Neural crest cell (in vitro differentiated cells): ENCODE data around the gene LPCAT2. TPM values are rescaled to one million over a fixed set of nuclear protein-coding genes. Genes with fewer than 3 reads are reported as not detected.

Source experiments
- DNase-seq: peaks from one replicate; pipeline ENCODE4 v3.0.0; 2021; ENCODE audit warnings: low read depth, mixed read lengths, low spot score
- H3K27ac Mint-ChIP-seq: one replicate; pipeline ENCODE4 v1.8.0; 2021; ENCODE audit warnings: mild to moderate bottlenecking, mixed read lengths; ENCODE audit not compliant: unreplicated experiment
- H3K27me3 Mint-ChIP-seq: 2 replicates; pipeline ENCODE4 v1.8.0; 2021; ENCODE audit warnings: low read depth, mild to moderate bottlenecking, mixed read lengths
- H3K36me3 Mint-ChIP-seq: 2 replicates; pipeline ENCODE4 v1.8.0; 2021; ENCODE audit warnings: low read depth, mild to moderate bottlenecking, mixed read lengths
- H3K4me1 Mint-ChIP-seq: 2 replicates; pipeline ENCODE4 v1.8.0; 2021; ENCODE audit warnings: mixed read lengths
- H3K4me3 Mint-ChIP-seq: one replicate; pipeline ENCODE4 v1.8.0; 2021; ENCODE audit warnings: mild to moderate bottlenecking, mixed read lengths
- H3K9me3 Mint-ChIP-seq: 2 replicates; pipeline ENCODE4 v1.8.0; 2021; ENCODE audit warnings: mixed read lengths
- CTCF ChIP-seq: fragments of 200-600 bp; sonication (generic); conservative IDR thresholded peaks from 2 replicates; pipeline ENCODE4 v1.5.0; 2021; ENCODE audit warnings: antibody characterized with exemption, mild to moderate bottlenecking
- total RNA-seq: library from RNA; stranded (reverse); gene quantifications from 2 replicates; pipeline ENCODE4 v1.2.1, GENCODE V29; 2021

The LPCAT2 gene
- total RNA-seq, 1 donor from 2014 or later: 7.2 TPM

GRCh38 chr16:55473587-55473986 is 35.3 kb upstream of the LPCAT2 start:
- Mint-ChIP-seq H3K36me3 (no peaks in the 10 kb centered on the region), H3K27me3 (peaks cover 7% of the 10 kb centered on the region), H3K4me1 (peaks cover 3% of the 10 kb centered on the region), H3K9me3 (no peaks in the 10 kb centered on the region), H3K4me3 (no peak overlapping the region), H3K27ac (no peak overlapping the region)
- no peak for DNase-seq
- no peak for TF ChIP-seq CTCF

GRCh38 chr16:55474821-55475220 is 34.1 kb upstream of the LPCAT2 start:
- Mint-ChIP-seq H3K4me1 (peaks cover 11% of the 10 kb centered on the region), H3K4me3 (no peak overlapping the region), H3K27ac (no peak overlapping the region), H3K9me3 (no peaks in the 10 kb centered on the region), H3K36me3 (no peaks in the 10 kb centered on the region), H3K27me3 (peaks cover 12% of the 10 kb centered on the region)
- no peak for TF ChIP-seq CTCF
- no peak for DNase-seq

- no peak for TF ChIP-seq CTCF
Observed at GRCh38 chr16:55475919-55476318, 33.0 kb upstream of the LPCAT2 start.

GRCh38 chr16:55476625-55477533 is 32.0 kb upstream of the LPCAT2 start:
- DNase-seq: no peak
- H3K9me3 Mint-ChIP-seq: no peaks in the 10 kb centered on the region
- H3K4me3 Mint-ChIP-seq: peak overlapping the region; percentile 48
- H3K27ac Mint-ChIP-seq: no peak overlapping the region
- H3K4me1 Mint-ChIP-seq: peaks cover 25% of the 10 kb centered on the region
- H3K36me3 Mint-ChIP-seq: no peaks in the 10 kb centered on the region
- H3K27me3 Mint-ChIP-seq: peaks cover 12% of the 10 kb centered on the region
- no peak for TF ChIP-seq CTCF

More at GRCh38 chr16:55475919-55476318, 33.0 kb upstream of the LPCAT2 start:
- Mint-ChIP-seq H3K27ac (no peak overlapping the region), H3K27me3 (peaks cover 12% of the 10 kb centered on the region), H3K4me1 (peaks cover 22% of the 10 kb centered on the region), H3K9me3 (no peaks in the 10 kb centered on the region), H3K4me3 (peak overlapping the region; percentile 17), H3K36me3 (no peaks in the 10 kb centered on the region)
- no peak for DNase-seq

GRCh38 chr16:55477736-55478135 is 31.1 kb upstream of the LPCAT2 start:
- Mint-ChIP-seq H3K4me1 (peaks cover 25% of the 10 kb centered on the region), H3K27me3 (peaks cover 12% of the 10 kb centered on the region), H3K9me3 (no peaks in the 10 kb centered on the region), H3K4me3 (peak overlapping the region; percentile 45), H3K36me3 (peaks cover under 1% of the 10 kb centered on the region), H3K27ac (no peak overlapping the region)
- DNase-seq: no peak
- TF ChIP-seq CTCF: no peak
